ENCODE results near the gene LHFPL3.

Gene LHFPL3

GRCh38 chr7:104800307-104800706, 471.9 kb downstream of the LHFPL3 start:
- no peak for DNase-seq (ENCODE audit: low spot score)

- DNase-seq (ENCODE audit: low spot score): no peak
Observed at GRCh38 chr7:104801022-104801421, 472.6 kb downstream of the LHFPL3 start.

- DNase-seq (ENCODE audit: low spot score): no peak
Observed at GRCh38 chr7:104803931-104804330, 475.5 kb downstream of the LHFPL3 start.

GRCh38 chr7:104804696-104805095, 476.3 kb downstream of the LHFPL3 start:
- DNase-seq (ENCODE audit: low spot score): no peak

GRCh38 chr7:104805449-104806317, 477.3 kb downstream of the LHFPL3 start:
- DNase-seq (ENCODE audit: low spot score): no peak

- DNase-seq (ENCODE audit: low spot score): no peak
Observed at GRCh38 chr7:104807671-104808070, 479.3 kb downstream of the LHFPL3 start.

DNA sequence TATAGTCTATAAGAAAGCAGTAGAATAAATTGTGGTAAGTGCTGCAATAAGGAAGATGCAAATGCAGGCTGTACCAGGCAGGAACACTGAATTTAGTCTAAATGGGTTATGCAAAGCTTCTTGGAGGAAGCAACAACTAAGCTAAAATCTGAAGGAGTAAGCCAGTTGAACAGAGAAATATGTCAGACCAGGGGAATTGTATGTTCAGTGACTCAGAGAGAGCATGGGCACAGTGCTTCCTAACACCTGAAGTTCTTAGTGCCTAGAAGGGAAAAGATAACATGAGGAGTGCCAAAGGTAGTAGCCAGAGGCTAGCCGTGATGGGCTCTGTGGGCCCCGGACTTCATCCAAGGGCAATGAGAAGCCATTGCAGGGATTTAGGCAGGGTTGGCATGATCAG, 481.5 kb downstream of the LHFPL3 start:
- no peak for DNase-seq (ENCODE audit: low spot score)

GRCh38 chr7:104814126-104814525, 485.7 kb downstream of the LHFPL3 start:
- no peak for DNase-seq (ENCODE audit: low spot score)

- DNase-seq (ENCODE audit: low spot score): no peak
Observed at GRCh38 chr7:104814671-104815400, 486.4 kb downstream of the LHFPL3 start.

GRCh38 chr7:104816537-104816936, 488.1 kb downstream of the LHFPL3 start:
- DNase-seq (ENCODE audit: low spot score): no peak

DNA sequence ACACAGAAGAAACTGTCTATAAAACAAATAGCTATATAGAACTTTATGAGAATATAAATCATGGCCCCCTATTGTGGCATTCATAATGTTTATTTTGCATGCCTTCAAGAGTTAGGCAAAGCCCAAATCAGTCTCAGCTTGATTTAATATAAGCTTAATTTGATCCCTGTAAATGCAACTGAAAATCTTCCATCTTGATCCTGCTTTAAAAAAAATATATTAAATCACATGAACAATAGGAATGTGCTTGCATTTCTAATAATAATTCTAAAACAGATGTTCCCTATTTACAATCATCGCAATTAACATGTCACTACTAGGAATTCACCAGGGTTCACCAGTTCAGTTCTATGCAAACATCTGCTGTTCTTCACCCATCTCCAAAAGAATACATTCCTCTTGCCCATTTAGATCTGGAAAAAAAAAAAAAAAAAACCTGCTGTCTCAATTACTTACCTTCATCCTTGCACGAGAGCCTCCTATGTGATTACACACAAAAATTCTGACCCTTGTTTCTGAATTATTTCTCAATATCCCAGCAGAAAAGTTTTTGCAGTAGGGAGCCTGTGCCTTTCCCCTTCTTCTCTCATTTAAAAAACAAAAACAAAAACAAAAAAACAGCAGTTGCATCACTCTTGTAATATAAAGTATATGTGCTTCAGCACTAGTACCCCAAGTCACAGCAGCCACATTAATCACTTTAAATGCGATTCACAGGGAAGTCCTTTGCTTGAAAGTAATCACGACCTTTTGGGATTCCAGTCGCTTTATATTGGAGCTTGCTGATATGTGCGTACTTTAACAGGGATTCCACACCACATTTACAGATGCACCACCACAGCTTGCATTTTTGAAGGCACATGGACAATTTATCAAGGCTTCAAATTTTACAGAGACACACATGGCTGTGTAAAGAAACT, 490.8 kb downstream of the LHFPL3 start:
- DNase-seq (ENCODE audit: low spot score): no peak

DNA sequence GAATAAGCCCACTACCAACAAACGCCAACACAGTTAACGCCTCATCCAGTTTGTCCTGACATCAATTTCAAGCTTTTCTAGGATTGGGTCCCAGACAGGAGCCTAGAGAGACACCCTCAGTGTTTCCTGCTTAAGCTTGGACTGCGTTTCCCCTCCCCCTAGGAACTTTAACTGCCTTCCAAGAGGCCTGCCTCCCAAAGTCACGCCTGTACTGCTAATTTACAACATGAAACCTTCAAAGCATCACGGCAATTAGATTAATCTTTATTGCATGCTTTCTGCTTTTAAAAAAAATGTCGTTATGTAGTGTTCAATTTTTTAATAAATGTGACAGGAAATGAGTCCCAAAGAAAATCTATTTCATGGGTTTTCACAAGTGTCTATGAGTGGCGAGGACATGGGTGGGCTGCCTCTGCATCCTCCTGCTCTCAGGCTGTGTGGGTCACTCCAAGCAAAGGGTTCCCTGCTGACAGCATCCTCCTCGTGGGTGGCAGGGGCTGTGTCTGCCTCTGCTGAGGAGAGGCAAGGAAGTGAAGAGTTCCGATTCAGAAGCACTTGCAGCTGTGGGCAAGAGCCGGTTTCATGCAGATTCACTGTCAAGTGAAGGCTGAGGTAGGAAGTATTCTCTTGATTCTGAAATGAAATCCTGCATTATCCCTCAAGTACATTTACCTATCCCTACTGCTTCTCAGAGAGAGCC, 492.6 kb downstream of the LHFPL3 start:
- DNase-seq (ENCODE audit: low spot score): no peak

DNA sequence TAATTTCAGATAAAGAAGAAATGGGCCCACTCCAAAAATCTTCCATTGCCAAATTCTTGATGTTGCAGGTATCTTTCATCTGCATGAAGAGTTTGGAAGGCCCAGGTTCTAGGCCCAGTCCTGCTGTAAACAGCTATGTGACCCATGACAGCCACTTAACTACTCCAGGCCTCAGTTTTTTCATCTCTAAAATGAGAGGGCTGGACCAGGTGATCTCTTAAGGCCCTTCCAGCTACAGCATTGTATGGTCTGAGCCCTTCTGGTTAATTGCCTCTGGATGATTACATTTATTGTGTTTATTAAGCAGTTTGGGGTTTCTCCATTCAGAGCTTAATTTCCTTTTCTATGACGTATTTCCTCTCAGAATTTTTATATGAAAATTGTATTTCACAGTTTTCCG, 494.8 kb downstream of the LHFPL3 start:
- no peak for DNase-seq (ENCODE audit: low spot score)

DNA sequence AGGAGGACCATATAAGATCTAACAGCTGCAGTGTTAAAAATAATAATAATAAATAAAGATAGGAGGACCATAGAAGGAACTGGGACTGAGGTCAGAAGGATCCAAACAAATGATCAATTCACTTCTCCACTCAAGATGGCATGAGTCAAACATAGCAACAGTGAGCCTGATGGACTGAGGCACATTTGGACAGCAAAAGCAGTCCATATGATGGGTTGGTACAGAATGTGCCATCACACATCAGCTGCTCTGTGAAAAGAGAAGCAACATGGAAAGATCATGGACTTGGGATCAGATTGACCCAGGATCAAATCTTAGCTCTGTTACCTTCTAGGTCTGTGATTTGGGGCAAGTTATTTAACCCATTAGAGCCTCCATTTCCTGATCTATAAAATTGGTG, 496.7 kb downstream of the LHFPL3 start:
- no peak for DNase-seq (ENCODE audit: low spot score)

DNA sequence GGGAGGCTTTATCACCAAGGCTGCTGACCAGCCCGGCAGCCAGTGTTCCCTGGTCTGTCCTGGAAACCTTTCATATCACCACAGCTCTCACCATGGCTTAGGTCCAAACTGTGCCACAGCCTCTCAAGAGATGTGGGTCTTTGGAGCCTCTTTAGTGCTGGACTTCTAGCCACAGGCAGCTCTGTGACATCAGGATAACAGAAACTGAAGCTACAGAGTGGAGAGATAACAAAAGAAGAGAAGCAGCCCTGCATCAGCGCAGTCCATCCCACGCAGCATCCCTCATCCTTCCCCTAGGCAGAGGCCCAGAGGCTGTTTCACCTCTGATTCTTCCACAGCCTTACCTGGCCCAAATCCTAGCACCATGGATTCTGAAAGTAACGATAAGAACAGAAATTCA, 497.7 kb downstream of the LHFPL3 start:
- DNase-seq (ENCODE audit: low spot score): no peak

GRCh38 chr7:104836976-104837375, 508.6 kb downstream of the LHFPL3 start:
- DNase-seq (ENCODE audit: low spot score): no peak

- no peak for DNase-seq (ENCODE audit: low spot score)
Observed at GRCh38 chr7:104838537-104839299, 510.3 kb downstream of the LHFPL3 start.

DNA sequence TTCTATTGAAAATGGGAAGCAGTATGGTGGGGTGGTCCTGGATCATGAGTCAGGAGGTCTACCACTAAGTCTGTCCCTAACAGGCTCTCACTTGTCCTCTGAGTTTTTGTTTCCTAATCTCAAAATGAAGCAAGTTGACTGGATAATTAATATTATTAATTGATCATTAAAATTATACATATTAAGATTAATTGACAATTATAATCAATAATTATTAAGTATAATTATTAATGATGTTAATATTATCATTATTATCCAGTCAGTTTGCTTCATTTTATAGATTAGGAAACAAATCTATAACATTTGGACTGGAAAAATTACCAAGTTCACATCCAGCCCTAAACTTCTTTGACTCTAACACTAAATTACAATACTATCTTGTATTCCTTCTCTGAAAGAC, 511.4 kb downstream of the LHFPL3 start:
- DNase-seq (ENCODE audit: low spot score): no peak

DNA sequence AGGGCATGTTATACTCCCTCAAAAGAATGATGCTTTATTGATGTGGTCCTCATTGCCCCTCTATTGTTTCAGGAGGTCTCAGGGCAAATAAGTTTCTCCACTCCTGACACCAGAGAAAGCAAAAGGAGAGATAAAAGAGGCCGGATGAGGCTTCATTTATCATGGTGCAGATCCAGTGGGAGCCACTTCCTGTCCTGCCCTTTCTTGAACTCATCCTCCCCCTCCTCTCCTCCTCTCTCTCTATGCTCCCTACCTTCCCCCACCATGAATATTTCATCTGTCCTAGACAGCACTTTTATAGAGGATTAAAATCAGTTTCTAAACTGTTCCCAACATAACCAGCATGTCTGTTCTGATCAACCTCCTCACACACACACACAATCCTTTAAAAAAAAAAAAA, 513.4 kb downstream of the LHFPL3 start:
- no peak for DNase-seq (ENCODE audit: low spot score)

DNA sequence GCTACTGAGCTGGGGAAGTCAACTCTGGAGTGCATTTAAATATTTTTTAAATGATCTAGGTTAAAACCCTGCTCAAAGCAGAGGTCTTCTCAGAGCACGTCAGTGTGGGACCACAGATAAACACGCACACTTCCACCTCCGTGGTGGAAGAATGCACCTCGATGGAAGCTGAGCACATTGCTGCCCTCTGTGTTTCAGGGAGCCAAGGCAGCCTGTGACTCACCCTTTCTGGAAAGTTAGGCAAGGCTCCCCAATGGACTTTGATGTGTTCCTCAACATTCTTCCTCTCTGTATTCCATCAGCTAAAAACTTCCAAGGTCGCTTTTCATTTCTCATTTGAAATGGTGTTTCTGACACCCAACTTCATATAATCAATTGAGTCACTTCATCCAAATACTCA, 514.8 kb downstream of the LHFPL3 start:
- DNase-seq (ENCODE audit: low spot score): no peak

DNA sequence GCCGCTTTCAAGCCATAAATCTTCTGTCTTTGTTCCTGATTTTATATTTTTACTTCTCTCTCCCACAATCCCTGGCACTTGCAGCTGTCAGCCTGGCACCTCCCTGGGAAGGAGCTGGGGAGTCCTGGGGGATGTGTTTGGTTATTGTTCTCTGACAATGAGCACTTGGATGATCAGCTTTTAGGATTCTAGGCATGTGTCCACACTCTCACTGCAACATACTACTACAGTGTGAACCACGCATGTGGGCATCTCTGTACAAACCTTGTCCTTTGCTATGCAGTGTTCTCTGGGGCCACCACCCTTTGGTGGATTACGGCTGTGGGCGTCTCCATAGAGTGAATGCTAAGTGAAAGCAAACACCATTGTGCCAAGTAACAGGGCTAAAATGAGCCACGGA, 517.2 kb downstream of the LHFPL3 start:
- DNase-seq (ENCODE audit: low spot score): no peak
